CD4-positive, CD25-positive, alpha-beta regulatory T cell (primary cell): ENCODE results near the gene TRIM61. TPM values are rescaled to one million over a fixed set of nuclear protein-coding genes. Genes with fewer than 3 reads are reported as not detected.
"Not testable (repeated sequence)": the region's sequence is repeated elsewhere in the genome, so short reads cannot be mapped to it uniquely, and the experiment has no call there.

Experiments
- ATAC-seq, 2 donors: fragments of 150-1000 bp; cut with Tn5 transposase; one replicate each; pipeline ENCODE4 v1.10.0; 2021; ENCODE audit warnings: low read depth in 2 of 2, moderate number of reproducible peaks in 2 of 2, moderate library complexity in 1 of 2
- DNase-seq, 3 donors: peaks; one replicate each; pipeline versions ENCODE4 v3.0.0 to v3.0.0-alpha.2; 2012 to 2022; ENCODE audit warnings: mixed read lengths in 1 of 3
- H3K27ac ChIP-seq: one replicate; pipeline ENCODE4 v1.7.0; 2013; ENCODE audit warnings: mild to moderate bottlenecking, low read length; ENCODE audit not compliant: insufficient read depth, poor library complexity, severe bottlenecking
- H3K27me3 ChIP-seq: one replicate; pipeline ENCODE4 v1.7.0; 2013; ENCODE audit warnings: low read length; ENCODE audit not compliant: control insufficient read depth, insufficient read depth
- H3K36me3 ChIP-seq: one replicate; pipeline ENCODE4 v1.7.0; 2013; ENCODE audit warnings: mild to moderate bottlenecking, low read length, moderate library complexity; ENCODE audit not compliant: control insufficient read depth, insufficient read depth
- H3K4me1 ChIP-seq: 2 replicates; pipeline ENCODE4 v1.7.0; 2013; ENCODE audit warnings: mild to moderate bottlenecking, low read length; ENCODE audit not compliant: insufficient read depth, control insufficient read depth, poor library complexity, severe bottlenecking
- H3K4me3 ChIP-seq: one replicate; pipeline ENCODE4 v1.7.0; 2013; ENCODE audit warnings: low read depth, mild to moderate bottlenecking, low read length, moderate library complexity
- H3K9me3 ChIP-seq, 2 experiments: 1 replicate in 1 of 2; 2 replicates in 1 of 2; pipeline ENCODE4 v1.7.0; 2013; ENCODE audit warnings: low read length in 2 of 2, mild to moderate bottlenecking in 1 of 2, moderate library complexity in 1 of 2; ENCODE audit not compliant: control insufficient read depth in 2 of 2
- H3K27ac Mint-ChIP-seq, 3 donors: one replicate each; pipeline ENCODE4 v1.8.0; 2020 to 2022; ENCODE audit warnings: mild to moderate bottlenecking in 3 of 3, mixed read lengths in 3 of 3, moderate library complexity in 2 of 3
- H3K27me3 Mint-ChIP-seq: one replicate; pipeline ENCODE4 v1.8.0; 2022; ENCODE audit warnings: mild to moderate bottlenecking, mixed read lengths
- H3K36me3 Mint-ChIP-seq: one replicate; pipeline ENCODE4 v1.8.0; 2020; ENCODE audit warnings: mixed read lengths
- H3K4me1 Mint-ChIP-seq, 4 donors: one replicate each; pipeline ENCODE4 v1.8.0; 2020 to 2022; ENCODE audit warnings: mixed read lengths in 4 of 4, mild to moderate bottlenecking in 1 of 4
- H3K4me3 Mint-ChIP-seq, 4 donors: one replicate each; pipeline ENCODE4 v1.8.0; 2020 to 2022; ENCODE audit warnings: mild to moderate bottlenecking in 4 of 4, mixed read lengths in 4 of 4, moderate library complexity in 3 of 4
- H3K9me3 Mint-ChIP-seq, 7 donors: one replicate each; pipeline ENCODE4 v1.8.0; 2020 to 2022; ENCODE audit warnings: mixed read lengths in 7 of 7, mild to moderate bottlenecking in 3 of 7, moderate library complexity in 2 of 7
- polyA plus RNA-seq, 4 donors: library from polyadenylated mRNA; unstranded; fragments of 300-500 nt; fragmentation: Illumina TruSeq; gene quantifications; one replicate each; pipeline ENCODE4 v1.2.3, GENCODE V29; 2021
- total RNA-seq: library from RNA; stranded (reverse); gene quantifications from one replicate; pipeline ENCODE4 v1.2.3, GENCODE V29; 2022

The TRIM61 gene
- total RNA-seq, result 0.25 TPM
- polyA plus RNA-seq, result 1 to 10 TPM in 1 of 4 donors, under 1 TPM in 2, not detected in 1; 0.27 to 1.5 (median 0.41) TPM

DNA sequence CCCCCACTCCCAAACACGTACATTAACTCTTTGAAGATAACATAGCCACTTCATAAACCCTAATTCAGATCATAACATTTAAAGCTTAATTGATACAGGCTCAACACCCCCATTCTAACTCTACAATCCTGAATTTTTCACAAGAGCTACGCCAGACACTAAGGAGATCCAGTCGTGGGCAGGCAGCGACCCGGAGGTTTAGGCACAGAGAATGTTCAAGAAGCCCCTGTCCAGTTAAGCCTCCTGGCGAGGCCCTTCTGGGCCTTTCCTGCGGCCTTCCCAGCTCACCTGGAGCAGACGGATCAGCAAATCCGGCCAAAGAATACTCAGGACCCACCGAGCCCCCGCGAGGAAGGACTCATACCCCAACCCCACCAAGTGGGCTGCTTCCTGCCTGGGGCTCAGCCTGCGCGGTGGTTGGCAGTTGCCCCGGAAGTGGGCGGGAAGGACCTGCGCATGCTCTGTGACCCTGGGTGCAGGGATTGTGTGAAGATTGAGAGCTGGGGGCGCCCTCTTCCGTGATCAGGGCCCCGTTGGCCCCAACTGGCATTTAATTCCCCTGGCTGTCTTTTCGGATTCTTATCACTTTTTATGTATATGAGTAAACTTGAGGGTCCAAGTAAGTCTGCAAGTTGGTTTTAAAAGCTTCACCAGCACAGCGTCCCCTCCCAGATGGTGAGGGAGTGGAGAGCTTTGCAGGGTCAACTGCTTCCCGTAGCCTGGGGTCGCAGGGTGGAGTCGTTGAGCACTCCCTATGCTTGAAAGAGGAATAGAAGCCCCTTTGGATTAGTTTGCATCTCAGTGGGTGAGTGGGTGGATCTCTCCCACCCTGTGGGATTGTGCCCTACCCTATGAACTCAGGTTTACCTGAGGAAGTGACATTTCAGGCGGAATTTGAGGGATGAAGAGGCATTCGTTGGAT, at the start of gene TRIM61:
Gene TRIM61 (minus strand): TSS at position 415 of the 922 bp plus-strand sequence. CDS start 7,655 bp downstream, outside the sequence.
- H3K4me3 Mint-ChIP-seq, result peak within 1 kb of the TSS in 2 of 4 donors; percentile 75 to 82
- H3K4me3 ChIP-seq, result peak within 1 kb of the TSS; percentile 64
- H3K9me3 ChIP-seq, result no peaks in the 10 kb centered on the region
- H3K36me3 ChIP-seq, result no peaks in the 10 kb centered on the region
- no peaks in the 10 kb centered on the region for H3K4me1 ChIP-seq
- peaks cover 0 to 6% (median under 1%) of the 10 kb centered on the region in 4 donors for H3K4me1 Mint-ChIP-seq
- ATAC-seq (peak; percentile 45 to 65), DNase-seq (peak; percentile 10 to 40 (median 38))
- H3K27me3 Mint-ChIP-seq, result peaks cover 8% of the 10 kb centered on the region
- no peaks in the 10 kb centered on the region for H3K9me3 Mint-ChIP-seq
- H3K27ac ChIP-seq, result no peak within 1 kb of the TSS
- no peaks in the 10 kb centered on the region for H3K36me3 Mint-ChIP-seq
- peak within 1 kb of the TSS; percentile 34 to 65 (median 57) for H3K27ac Mint-ChIP-seq
- H3K27me3 ChIP-seq, result no peaks in the 10 kb centered on the region

DNA sequence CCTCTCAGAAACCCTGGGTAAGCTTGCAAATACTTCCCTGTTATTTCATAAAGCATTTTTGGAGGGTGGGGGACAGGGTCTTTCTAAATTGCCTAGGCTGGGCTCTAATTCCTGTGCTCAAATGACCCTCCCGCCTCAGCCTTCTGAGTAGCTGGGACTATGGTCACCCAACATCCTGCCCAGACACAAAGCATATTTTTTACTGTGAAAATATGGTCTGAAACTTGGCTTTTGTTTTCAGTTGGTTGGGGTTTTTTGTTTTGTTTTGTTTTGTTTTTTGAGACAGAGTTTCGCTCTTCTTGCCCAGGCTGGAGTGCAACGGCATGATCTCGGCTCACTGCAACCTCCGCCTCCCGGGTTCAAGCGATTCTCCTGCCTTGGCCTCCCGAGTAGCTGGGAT, 48.3 kb upstream of the TRIM61 start:
- not testable (repeated sequence) for H3K27ac Mint-ChIP-seq

DNA sequence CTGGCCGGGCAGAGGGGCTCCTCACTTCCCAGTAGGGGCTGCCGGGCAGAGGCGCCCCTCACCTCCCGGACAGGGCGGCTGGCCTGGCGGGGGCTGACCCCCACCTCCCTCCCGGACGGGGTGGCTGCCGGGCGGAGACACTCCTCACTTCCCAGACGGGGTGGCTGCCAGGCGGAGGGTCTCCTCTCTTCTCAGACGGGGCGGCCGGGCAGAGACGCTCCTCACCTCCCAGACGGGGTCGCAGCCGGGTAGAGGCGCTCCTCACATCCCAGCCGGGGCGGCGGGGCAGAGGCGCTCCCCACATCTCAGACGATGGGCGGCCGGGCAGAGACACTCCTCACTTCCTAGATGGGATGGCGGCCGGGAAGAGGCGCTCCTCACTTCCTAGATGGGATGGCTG, 42.5 kb upstream of the TRIM61 start:
- not testable (repeated sequence) for H3K9me3 Mint-ChIP-seq, H3K27me3 Mint-ChIP-seq, H3K4me1 ChIP-seq, H3K36me3 ChIP-seq, H3K27me3 ChIP-seq, DNase-seq, H3K9me3 ChIP-seq, H3K36me3 Mint-ChIP-seq, ATAC-seq, H3K27ac ChIP-seq, H3K4me3 ChIP-seq, H3K4me3 Mint-ChIP-seq, H3K27ac Mint-ChIP-seq, H3K4me1 Mint-ChIP-seq

More for the DNA sequence above, 48.3 kb upstream of the TRIM61 start:
- not testable (repeated sequence) for H3K27ac ChIP-seq, H3K4me1 ChIP-seq, H3K27me3 Mint-ChIP-seq, H3K4me3 Mint-ChIP-seq, DNase-seq, H3K36me3 ChIP-seq, H3K9me3 ChIP-seq, H3K4me3 ChIP-seq, H3K36me3 Mint-ChIP-seq, ATAC-seq, H3K9me3 Mint-ChIP-seq, H3K4me1 Mint-ChIP-seq, H3K27me3 ChIP-seq

GRCh38 chr4:165016971-165017370, 39.5 kb upstream of the TRIM61 start:
- no peaks in the 10 kb centered on the region for H3K36me3 Mint-ChIP-seq
- H3K36me3 ChIP-seq, result no peaks in the 10 kb centered on the region
- DNase-seq, result no peak
- peaks cover 0 to 5% (median 0%) of the 10 kb centered on the region in 7 donors for H3K9me3 Mint-ChIP-seq
- no peaks in the 10 kb centered on the region for H3K27me3 ChIP-seq
- no peaks in the 10 kb centered on the region for H3K4me1 Mint-ChIP-seq
- no peak overlapping the region for H3K27ac Mint-ChIP-seq
- H3K4me1 ChIP-seq, result no peaks in the 10 kb centered on the region
- no peak for ATAC-seq
- no peaks in the 10 kb centered on the region for H3K9me3 ChIP-seq
- H3K4me3 ChIP-seq, result no peak overlapping the region
- H3K27ac ChIP-seq, result no peak overlapping the region
- H3K27me3 Mint-ChIP-seq, result no peaks in the 10 kb centered on the region
- no peak overlapping the region for H3K4me3 Mint-ChIP-seq

DNA sequence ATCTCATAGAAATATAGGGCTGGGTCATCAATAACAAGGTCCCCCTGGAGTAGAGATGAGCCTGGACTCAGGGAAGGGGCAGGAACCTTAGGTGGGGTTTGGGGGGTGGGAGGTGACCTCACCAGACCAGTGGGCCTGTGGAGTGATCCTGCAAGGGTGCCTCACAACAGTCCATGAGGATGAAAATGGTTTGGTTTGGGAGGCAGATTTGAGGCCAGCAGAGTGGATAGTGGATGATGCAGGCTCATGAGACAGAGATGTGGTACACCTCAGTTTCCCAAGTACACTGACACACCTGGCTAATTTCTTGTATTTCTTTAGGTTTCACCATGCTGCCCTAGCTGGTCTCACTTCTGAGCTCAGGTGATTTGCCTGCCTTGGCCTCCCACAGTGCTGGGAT, 36.2 kb upstream of the TRIM61 start:
- no peak for ATAC-seq
- no peaks in the 10 kb centered on the region for H3K4me1 Mint-ChIP-seq
- H3K27me3 ChIP-seq, result no peaks in the 10 kb centered on the region
- peaks cover 4% of the 10 kb centered on the region for H3K27me3 Mint-ChIP-seq
- DNase-seq, result no peak
- H3K4me3 Mint-ChIP-seq, result no peak overlapping the region
- no peaks in the 10 kb centered on the region for H3K36me3 Mint-ChIP-seq
- H3K9me3 ChIP-seq, result no peaks in the 10 kb centered on the region
- H3K9me3 Mint-ChIP-seq, result peaks cover 0 to 2% (median 0%) of the 10 kb centered on the region in 7 donors
- no peak overlapping the region for H3K4me3 ChIP-seq
- H3K36me3 ChIP-seq, result no peaks in the 10 kb centered on the region
- H3K4me1 ChIP-seq, result no peaks in the 10 kb centered on the region
- no peak overlapping the region for H3K27ac ChIP-seq
- no peak overlapping the region for H3K27ac Mint-ChIP-seq

GRCh38 chr4:165011403-165011802, 33.9 kb upstream of the TRIM61 start:
- peaks cover 4% of the 10 kb centered on the region for H3K27me3 Mint-ChIP-seq
- H3K36me3 Mint-ChIP-seq, result no peaks in the 10 kb centered on the region
- H3K27ac Mint-ChIP-seq, result no peak overlapping the region
- no peaks in the 10 kb centered on the region for H3K9me3 Mint-ChIP-seq
- H3K4me3 Mint-ChIP-seq, result no peak overlapping the region
- no peak for ATAC-seq
- H3K27me3 ChIP-seq, result no peaks in the 10 kb centered on the region
- H3K4me3 ChIP-seq, result no peak overlapping the region
- H3K4me1 Mint-ChIP-seq, result no peaks in the 10 kb centered on the region
- no peaks in the 10 kb centered on the region for H3K36me3 ChIP-seq
- no peaks in the 10 kb centered on the region for H3K9me3 ChIP-seq
- no peak overlapping the region for H3K27ac ChIP-seq
- H3K4me1 ChIP-seq, result no peaks in the 10 kb centered on the region
- no peak for DNase-seq

- H3K9me3 ChIP-seq, result no peaks in the 10 kb centered on the region
- Mint-ChIP-seq H3K9me3 (peaks cover 0 to 1% (median 0%) of the 10 kb centered on the region in 7 donors), H3K27ac (no peak overlapping the region), H3K27me3 (peaks cover 4% of the 10 kb centered on the region), H3K4me1 (peaks cover 0 to 3% (median 0%) of the 10 kb centered on the region in 4 donors), H3K4me3 (no peak overlapping the region), H3K36me3 (no peaks in the 10 kb centered on the region)
- no peak overlapping the region for H3K27ac ChIP-seq
- no peak overlapping the region for H3K4me3 ChIP-seq
- H3K27me3 ChIP-seq, result no peaks in the 10 kb centered on the region
- H3K4me1 ChIP-seq, result no peaks in the 10 kb centered on the region
- no peak for ATAC-seq
- H3K36me3 ChIP-seq, result no peaks in the 10 kb centered on the region
- no peak for DNase-seq
Observed at GRCh38 chr4:165010991-165011390, 33.5 kb upstream of the TRIM61 start.

GRCh38 chr4:165010487-165010886, 33.0 kb upstream of the TRIM61 start:
- no peaks in the 10 kb centered on the region for H3K4me1 ChIP-seq

More at GRCh38 chr4:165010487-165010886, 33.0 kb upstream of the TRIM61 start:
- no peaks in the 10 kb centered on the region for H3K36me3 ChIP-seq
- Mint-ChIP-seq H3K27ac (no peak overlapping the region), H3K9me3 (peaks cover 0 to 1% (median 0%) of the 10 kb centered on the region in 7 donors), H3K4me1 (peaks cover 0 to 4% (median 0%) of the 10 kb centered on the region in 4 donors), H3K36me3 (no peaks in the 10 kb centered on the region), H3K4me3 (no peak overlapping the region), H3K27me3 (peaks cover 4% of the 10 kb centered on the region)
- H3K9me3 ChIP-seq, result no peaks in the 10 kb centered on the region
- no peak for ATAC-seq
- H3K27ac ChIP-seq, result no peak overlapping the region
- DNase-seq, result no peak
- no peak overlapping the region for H3K4me3 ChIP-seq
- H3K27me3 ChIP-seq, result no peaks in the 10 kb centered on the region
